Measurements from ENCODE around the gene C18orf54.

- peak; percentile 70 for TF ChIP-seq CTCF (IDR thresholded peaks at IDR 0.05)
- peak; percentile 25 for TF ChIP-seq EZH2 (IDR thresholded peaks at IDR 0.05)
These were observed at the start of gene C18orf54, which contains the start of gene STARD6 for GRCh38 chr18:54357660-54358494.

All from neural progenitor cell (in vitro differentiated cells).